MM.1S (cell line): ENCODE measurements around the gene GM2A.

ENCODE experiments used
- DNase-seq: peaks from one replicate; pipeline ENCODE4 v3.0.0-alpha.2; 2015
- H2AFZ ChIP-seq: fragments of 300-600 bp; sonication (generic); 2 replicates; pipeline ENCODE4 v1.6.0; 2016; ENCODE audit warnings: antibody characterized with exemption, low read length
- H3F3A ChIP-seq: fragments of 300-600 bp; sonication (generic); 2 replicates; pipeline ENCODE4 v1.6.1; 2016; ENCODE audit warnings: mild to moderate bottlenecking, antibody characterized with exemption, low read length, moderate library complexity, mixed read lengths; ENCODE audit not compliant: insufficient read depth
- H3K27ac ChIP-seq: fragments of 300-600 bp; sonication (generic); 2 replicates; pipeline ENCODE4 v1.5.1; 2016; ENCODE audit warnings: mild to moderate bottlenecking, low read length
- H3K27me3 ChIP-seq: fragments of 300-600 bp; sonication (generic); replicated peaks from 2 replicates; pipeline ENCODE4 v1.6.0; 2016; ENCODE audit warnings: low read length; ENCODE audit not compliant: insufficient read depth
- H3K36me3 ChIP-seq: fragments of 300-600 bp; sonication (generic); replicated peaks from 2 replicates; pipeline ENCODE4 v1.6.1; 2016; ENCODE audit warnings: mild to moderate bottlenecking, low read length, mixed read lengths; ENCODE audit not compliant: insufficient read depth
- H3K4me1 ChIP-seq: fragments of 300-600 bp; sonication (generic); 2 replicates; pipeline ENCODE4 v1.6.1; 2016; ENCODE audit warnings: low read length, mixed read lengths
- H3K4me2 ChIP-seq: fragments of 300-600 bp; sonication (generic); 2 replicates; pipeline ENCODE4 v1.6.0; 2016; ENCODE audit warnings: low read depth, low read length
- H3K4me3 ChIP-seq: fragments of 300-600 bp; sonication (generic); 2 replicates; pipeline ENCODE4 v1.5.1; 2016; ENCODE audit warnings: low read length, mixed read lengths
- H3K79me2 ChIP-seq: fragments of 300-600 bp; sonication (generic); 2 replicates; pipeline ENCODE4 v1.6.1; 2016; ENCODE audit warnings: mixed run types, low read length, mixed read lengths
- H3K9ac ChIP-seq: fragments of 300-600 bp; sonication (generic); 2 replicates; pipeline ENCODE4 v1.6.1; 2016; ENCODE audit warnings: low read length, mixed read lengths
- H3K9me2 ChIP-seq: fragments of 300-600 bp; sonication (generic); replicated peaks from 2 replicates; pipeline ENCODE4 v1.6.1; 2016; ENCODE audit warnings: mild to moderate bottlenecking, low read length, mixed read lengths; ENCODE audit not compliant: insufficient read depth
- H3K9me3 ChIP-seq: fragments of 300-600 bp; sonication (generic); replicated peaks from 2 replicates; pipeline ENCODE4 v1.6.1; 2016; ENCODE audit warnings: mild to moderate bottlenecking, low read length, mixed read lengths; ENCODE audit not compliant: insufficient read depth
- H4K20me1 ChIP-seq: fragments of 300-600 bp; sonication (generic); 2 replicates; pipeline ENCODE4 v1.6.1; 2016; ENCODE audit warnings: mild to moderate bottlenecking, low read length, moderate library complexity, mixed read lengths; ENCODE audit not compliant: insufficient read depth
- EZH2 ChIP-seq: fragments of 300-600 bp; sonication (generic); optimal IDR thresholded peaks from 2 replicates; pipeline ENCODE3; 2017; ENCODE audit warnings: low read depth, mild to moderate bottlenecking, antibody characterized with exemption, low read length, mixed read lengths
- EZH2phosphoT487 ChIP-seq: fragments of 300-600 bp; sonication (generic); IDR thresholded peaks from 2 replicates; pipeline ENCODE4 v1.6.1; 2018; ENCODE audit warnings: antibody characterized with exemption, low read length
- TF ChIP-seq, protein P1 (sequence below): fragments of 300-600 bp; sonication (generic); IDR thresholded peaks from 2 replicates; pipeline ENCODE4 v1.5.1; 2016; ENCODE audit warnings: antibody characterized with exemption, low read length, mixed read lengths

The GM2A gene

DNA sequence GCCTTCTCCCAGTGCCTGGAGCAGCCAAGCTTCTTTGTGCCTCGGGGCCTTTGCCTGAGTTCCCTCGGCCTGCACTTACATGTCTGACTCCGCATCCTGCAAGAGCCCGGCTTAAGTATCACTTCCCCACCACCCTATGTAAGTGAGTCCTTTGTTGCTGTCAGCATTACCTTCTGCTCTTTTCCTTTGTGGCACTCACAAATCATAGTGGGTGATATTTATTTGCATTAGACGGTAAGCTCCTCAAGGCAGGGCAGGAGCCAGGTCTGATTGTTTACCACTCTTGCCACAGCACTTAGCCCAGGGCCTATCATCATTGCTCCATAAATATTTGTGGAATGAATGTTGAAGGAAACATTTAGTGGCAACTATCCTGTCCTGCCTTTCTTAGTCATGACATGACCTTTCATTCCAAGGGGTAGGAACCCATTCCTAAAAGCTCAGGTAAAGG is 4.8 kb downstream of the GM2A start:
- H3K36me3 ChIP-seq = no peaks in the 10 kb centered on the region

DNA sequence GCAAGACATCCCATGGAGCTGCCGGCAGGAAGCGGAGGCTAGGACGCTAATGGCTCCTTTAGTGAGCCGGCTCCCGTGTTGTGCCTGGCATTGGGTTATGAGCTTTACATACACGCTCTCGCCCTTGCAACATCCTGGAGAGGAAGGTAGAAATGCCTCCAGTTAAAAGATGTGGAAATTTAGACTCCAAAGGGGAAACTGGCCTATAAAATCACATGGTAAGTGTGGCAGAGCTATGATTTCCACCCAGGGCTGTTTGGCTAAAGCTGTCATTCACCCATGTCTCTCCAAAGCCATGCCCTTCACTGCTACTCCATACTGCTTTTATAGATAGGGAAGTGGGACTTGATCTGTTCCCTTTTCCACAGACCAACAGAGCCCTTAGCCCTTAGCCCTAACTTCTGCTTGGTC is 5.2 kb downstream of the GM2A start:
- Histone ChIP-seq H3K36me3 (no peaks in the 10 kb centered on the region), H3K9me2 (no peaks in the 10 kb centered on the region), H3K4me2 (no peak overlapping the region), H3K79me2 (peaks cover 63% of the 10 kb centered on the region), H3K4me1 (peaks cover 27% of the 10 kb centered on the region), H3F3A (peaks cover 10% of the 10 kb centered on the region), H2AFZ (no peak overlapping the region), H4K20me1 (no peaks in the 10 kb centered on the region), H3K9me3 (no peaks in the 10 kb centered on the region), H3K9ac (no peak overlapping the region), H3K4me3 (no peak overlapping the region), H3K27me3 (no peaks in the 10 kb centered on the region), H3K27ac (no peak overlapping the region)
- DNase-seq = no peak
- TF ChIP-seq EZH2 (no peak), EZH2phosphoT487 (no peak)
- TF ChIP-seq, protein P1, sequence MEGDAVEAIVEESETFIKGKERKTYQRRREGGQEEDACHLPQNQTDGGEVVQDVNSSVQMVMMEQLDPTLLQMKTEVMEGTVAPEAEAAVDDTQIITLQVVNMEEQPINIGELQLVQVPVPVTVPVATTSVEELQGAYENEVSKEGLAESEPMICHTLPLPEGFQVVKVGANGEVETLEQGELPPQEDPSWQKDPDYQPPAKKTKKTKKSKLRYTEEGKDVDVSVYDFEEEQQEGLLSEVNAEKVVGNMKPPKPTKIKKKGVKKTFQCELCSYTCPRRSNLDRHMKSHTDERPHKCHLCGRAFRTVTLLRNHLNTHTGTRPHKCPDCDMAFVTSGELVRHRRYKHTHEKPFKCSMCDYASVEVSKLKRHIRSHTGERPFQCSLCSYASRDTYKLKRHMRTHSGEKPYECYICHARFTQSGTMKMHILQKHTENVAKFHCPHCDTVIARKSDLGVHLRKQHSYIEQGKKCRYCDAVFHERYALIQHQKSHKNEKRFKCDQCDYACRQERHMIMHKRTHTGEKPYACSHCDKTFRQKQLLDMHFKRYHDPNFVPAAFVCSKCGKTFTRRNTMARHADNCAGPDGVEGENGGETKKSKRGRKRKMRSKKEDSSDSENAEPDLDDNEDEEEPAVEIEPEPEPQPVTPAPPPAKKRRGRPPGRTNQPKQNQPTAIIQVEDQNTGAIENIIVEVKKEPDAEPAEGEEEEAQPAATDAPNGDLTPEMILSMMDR = no peak

More for the DNA sequence above, 4.8 kb downstream of the GM2A start:
- no peak for TF ChIP-seq EZH2phosphoT487
- TF ChIP-seq EZH2 = no peak
- TF ChIP-seq, protein P1 = no peak
- no peak for DNase-seq
- Histone ChIP-seq H2AFZ (no peak overlapping the region), H3K27me3 (no peaks in the 10 kb centered on the region), H3K9ac (no peak overlapping the region), H3K27ac (peak overlapping the region; percentile 7; the same call in 1 of the 2 replicates), H4K20me1 (no peaks in the 10 kb centered on the region), H3F3A (peaks cover 10% of the 10 kb centered on the region), H3K4me1 (peaks cover 27% of the 10 kb centered on the region), H3K4me2 (no peak overlapping the region), H3K4me3 (no peak overlapping the region), H3K9me3 (no peaks in the 10 kb centered on the region), H3K9me2 (no peaks in the 10 kb centered on the region), H3K79me2 (peaks cover 64% of the 10 kb centered on the region)

DNA sequence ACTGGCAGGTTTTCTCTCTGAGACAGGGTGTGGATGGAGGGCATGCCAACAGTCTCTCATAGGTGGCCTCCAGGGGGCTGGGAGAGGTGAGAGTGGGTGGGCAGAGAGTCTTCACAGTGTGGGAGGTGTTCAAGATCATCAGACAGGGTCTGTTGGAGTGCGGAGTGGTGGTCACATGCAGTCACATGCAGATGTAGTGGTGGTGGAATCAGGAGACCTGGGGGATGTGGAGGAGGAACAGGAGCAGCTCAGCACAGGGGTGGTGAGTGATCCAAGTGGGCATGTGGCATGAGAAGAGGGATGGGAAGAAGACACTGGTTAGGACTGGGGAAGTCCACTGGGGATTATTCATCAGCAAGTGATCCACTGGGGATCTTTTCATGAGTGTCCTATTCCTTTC is 5.8 kb downstream of the GM2A start:
- Histone ChIP-seq H3K36me3 (no peaks in the 10 kb centered on the region), H3K4me2 (no peak overlapping the region), H3K79me2 (peaks cover 57% of the 10 kb centered on the region)

More for the DNA sequence above, 5.8 kb downstream of the GM2A start:
- Histone ChIP-seq H3K4me3 (no peak overlapping the region), H2AFZ (no peak overlapping the region), H3K9me2 (no peaks in the 10 kb centered on the region), H3K27me3 (no peaks in the 10 kb centered on the region), H3K9me3 (no peaks in the 10 kb centered on the region), H4K20me1 (no peaks in the 10 kb centered on the region), H3K27ac (no peak overlapping the region), H3K9ac (no peak overlapping the region), H3K4me1 (peaks cover 27% of the 10 kb centered on the region), H3F3A (peaks cover 10% of the 10 kb centered on the region)
- no peak for DNase-seq
- no peak for TF ChIP-seq EZH2phosphoT487
- TF ChIP-seq, protein P1 = no peak
- TF ChIP-seq EZH2 = no peak
